Measurements from ENCODE around the gene SAMD1. TPM values are rescaled to one million over a fixed set of nuclear protein-coding genes. Genes with fewer than 3 reads are reported as not detected.

The SAMD1 gene
- total RNA-seq, 2 donors from 2014 or later: 25.4 to 48.2 TPM

GRCh38 chr19:14113762-14114414 lies 23.3 kb upstream of the SAMD1 start:
- no peaks in the 10 kb centered on the region for H3K27me3 ChIP-seq (replicated peaks; ENCODE audit: insufficient read depth)
- WGBS: 88% methylated on average over 18 of the region's 18 CpGs
- no peak for DNase-seq (ENCODE audit: low spot score)
- no peaks in the 10 kb centered on the region for H3K36me3 ChIP-seq
- TF ChIP-seq POLR2AphosphoS5 (IDR thresholded peaks at IDR 0.05) (no peak), POLR2A (IDR thresholded peaks at IDR 0.05) (no peak)
- TF ChIP-seq, protein P1, sequence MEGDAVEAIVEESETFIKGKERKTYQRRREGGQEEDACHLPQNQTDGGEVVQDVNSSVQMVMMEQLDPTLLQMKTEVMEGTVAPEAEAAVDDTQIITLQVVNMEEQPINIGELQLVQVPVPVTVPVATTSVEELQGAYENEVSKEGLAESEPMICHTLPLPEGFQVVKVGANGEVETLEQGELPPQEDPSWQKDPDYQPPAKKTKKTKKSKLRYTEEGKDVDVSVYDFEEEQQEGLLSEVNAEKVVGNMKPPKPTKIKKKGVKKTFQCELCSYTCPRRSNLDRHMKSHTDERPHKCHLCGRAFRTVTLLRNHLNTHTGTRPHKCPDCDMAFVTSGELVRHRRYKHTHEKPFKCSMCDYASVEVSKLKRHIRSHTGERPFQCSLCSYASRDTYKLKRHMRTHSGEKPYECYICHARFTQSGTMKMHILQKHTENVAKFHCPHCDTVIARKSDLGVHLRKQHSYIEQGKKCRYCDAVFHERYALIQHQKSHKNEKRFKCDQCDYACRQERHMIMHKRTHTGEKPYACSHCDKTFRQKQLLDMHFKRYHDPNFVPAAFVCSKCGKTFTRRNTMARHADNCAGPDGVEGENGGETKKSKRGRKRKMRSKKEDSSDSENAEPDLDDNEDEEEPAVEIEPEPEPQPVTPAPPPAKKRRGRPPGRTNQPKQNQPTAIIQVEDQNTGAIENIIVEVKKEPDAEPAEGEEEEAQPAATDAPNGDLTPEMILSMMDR (IDR thresholded peaks at IDR 0.05): no peak
- no peaks in the 10 kb centered on the region for H3K9me3 ChIP-seq
- no peak overlapping the region for H3K4me3 ChIP-seq
- intact Hi-C loops (cut with DNase I): no loop called here
- H3K27ac ChIP-seq: peak overlapping the region; percentile 60 to 68
- peaks cover 8% of the 10 kb centered on the region for H3K4me1 ChIP-seq (replicated peaks)

DNA sequence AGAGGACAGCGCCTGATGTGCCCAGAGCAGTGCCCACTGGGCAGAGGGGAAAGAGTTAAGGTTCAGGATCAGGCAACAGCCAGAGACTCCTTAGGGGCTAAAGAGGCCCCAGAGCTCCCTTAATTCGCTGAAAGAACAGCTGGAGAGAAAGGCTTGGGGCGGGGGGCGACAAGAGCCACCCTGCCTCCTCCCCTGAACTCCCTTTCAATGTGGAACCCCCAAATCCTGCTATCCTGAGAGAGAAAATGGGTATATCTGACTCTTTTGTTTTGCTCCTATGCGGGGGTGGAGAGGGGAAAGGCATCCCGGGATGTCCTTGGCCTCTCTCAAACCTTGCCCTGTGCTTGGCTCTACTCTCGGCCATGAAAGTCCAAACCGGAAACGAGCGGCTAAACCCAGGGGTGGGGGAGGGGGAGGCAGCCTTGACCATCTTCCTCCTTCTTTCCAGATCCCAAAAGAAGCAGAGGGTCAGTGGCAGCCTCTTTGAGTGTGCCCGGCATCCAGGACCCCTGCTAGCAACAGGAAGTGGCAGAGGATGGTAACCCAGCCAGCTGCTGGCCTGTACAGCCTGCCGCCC lies 22.3 kb upstream of the SAMD1 start:
- Histone ChIP-seq H3K4me3 (no peak overlapping the region), H3K4me1 (replicated peaks) (peaks cover 8% of the 10 kb centered on the region), H3K27me3 (replicated peaks; ENCODE audit: insufficient read depth) (no peaks in the 10 kb centered on the region), H3K36me3 (no peaks in the 10 kb centered on the region), H3K27ac (peak overlapping the region; percentile 60 to 68), H3K9me3 (no peaks in the 10 kb centered on the region)
- no peak for DNase-seq (ENCODE audit: low spot score)
- 41% methylated on average over 12 of the region's 12 CpGs for WGBS
- TF ChIP-seq, protein P1 (IDR thresholded peaks at IDR 0.05): no peak
- TF ChIP-seq POLR2A (IDR thresholded peaks at IDR 0.05): no peak
- no peak for TF ChIP-seq POLR2AphosphoS5 (IDR thresholded peaks at IDR 0.05)
- intact Hi-C loops (cut with DNase I): no loop called here

- no peak for DNase-seq (ENCODE audit: low spot score)
- Histone ChIP-seq H3K36me3 (no peaks in the 10 kb centered on the region), H3K4me1 (replicated peaks) (peaks cover 8% of the 10 kb centered on the region), H3K27me3 (replicated peaks; ENCODE audit: insufficient read depth) (no peaks in the 10 kb centered on the region), H3K27ac (peak overlapping the region; percentile 60 to 68), H3K4me3 (no peak overlapping the region), H3K9me3 (no peaks in the 10 kb centered on the region)
- TF ChIP-seq POLR2A (IDR thresholded peaks at IDR 0.05): no peak
- TF ChIP-seq, protein P1 (IDR thresholded peaks at IDR 0.05): no peak
- TF ChIP-seq POLR2AphosphoS5 (IDR thresholded peaks at IDR 0.05): no peak
- intact Hi-C loops (cut with DNase I): no loop called here
- 60% methylated on average over 12 of the region's 12 CpGs for WGBS
These were observed 21.7 kb upstream of the SAMD1 start for GRCh38 chr19:14112051-14112808.

GRCh38 chr19:14111486-14111885 lies 20.9 kb upstream of the SAMD1 start:
- Histone ChIP-seq H3K4me1 (replicated peaks) (peaks cover 8% of the 10 kb centered on the region), H3K9me3 (no peaks in the 10 kb centered on the region), H3K27ac (no peak overlapping the region), H3K27me3 (replicated peaks; ENCODE audit: insufficient read depth) (no peaks in the 10 kb centered on the region), H3K4me3 (no peak overlapping the region), H3K36me3 (peaks cover 0 to 3% of the 10 kb centered on the region in 2 donors)
- intact Hi-C loops (cut with DNase I): no loop called here
- DNase-seq (ENCODE audit: low spot score): no peak
- no peak for TF ChIP-seq POLR2A (IDR thresholded peaks at IDR 0.05)
- TF ChIP-seq, protein P1 (IDR thresholded peaks at IDR 0.05): no peak
- TF ChIP-seq POLR2AphosphoS5 (IDR thresholded peaks at IDR 0.05): no peak
- 94% methylated on average over 1 of the region's 1 CpG for WGBS

Measured in prostate gland (tissue), 2 donors.